ENCODE measurements around the gene C3orf80.
"Not testable (repeated sequence)": the region's sequence is repeated elsewhere in the genome, so short reads cannot be mapped to it uniquely, and the experiment has no call there.

C3orf80 gene

DNA sequence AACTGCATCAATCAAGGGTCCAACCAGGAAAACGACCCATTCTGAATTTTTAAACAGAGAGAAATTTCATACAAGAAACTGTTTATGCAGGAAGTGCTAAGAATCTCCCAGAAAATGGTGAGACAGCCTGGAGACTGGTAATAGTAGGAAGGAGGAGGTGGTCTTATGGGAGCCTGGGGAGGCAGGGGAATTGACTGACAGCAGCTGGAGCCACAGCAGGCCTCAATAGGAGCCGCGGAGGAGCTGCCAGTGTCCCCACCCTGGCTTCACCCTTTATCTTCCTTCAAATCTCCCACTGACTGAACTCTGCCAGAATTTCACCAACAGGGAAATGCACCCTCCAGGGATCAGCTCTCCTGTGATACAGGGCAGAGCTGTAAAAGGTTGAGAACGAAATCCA, 7.5 kb upstream of the C3orf80 start:
- DNase-seq: no peak

DNA sequence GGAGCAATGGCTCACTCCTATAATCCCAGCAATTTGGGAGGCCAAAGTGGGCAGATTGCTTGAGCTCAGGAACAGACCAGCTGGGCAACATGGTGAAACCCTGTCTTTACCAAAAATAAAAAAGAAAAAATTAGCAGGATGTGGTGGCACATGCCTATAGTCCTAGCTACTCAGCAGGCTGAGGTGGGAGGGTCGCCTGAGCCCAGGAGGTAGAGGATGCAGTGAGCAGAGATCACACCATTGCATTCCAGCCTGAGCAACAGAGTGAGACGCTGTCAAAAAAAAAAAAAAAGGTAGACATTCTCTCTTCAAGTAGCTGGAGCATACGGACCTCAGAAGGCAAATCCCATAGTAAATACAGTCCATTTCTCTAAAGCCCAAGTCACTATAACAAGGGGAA, 7.1 kb upstream of the C3orf80 start:
- no peak for DNase-seq

DNA sequence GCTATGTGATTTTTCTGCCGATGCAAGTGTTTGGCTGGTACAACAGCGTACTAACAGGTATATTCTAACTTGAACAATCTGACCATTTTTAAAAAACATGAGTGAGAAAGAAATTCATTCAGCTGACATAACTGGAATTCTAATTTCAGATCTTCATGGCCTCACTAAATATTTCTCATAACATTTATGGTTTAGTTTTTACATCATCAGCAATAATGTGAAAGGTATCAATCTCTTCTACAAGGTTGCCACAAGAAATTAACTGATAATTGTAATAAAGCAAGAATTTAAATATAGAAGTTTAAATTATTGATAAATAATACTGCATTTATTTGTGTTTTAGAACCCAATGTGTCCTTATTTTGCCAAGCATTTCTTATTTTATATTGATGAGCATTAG, 5.2 kb upstream of the C3orf80 start:
- no peak for DNase-seq

DNA sequence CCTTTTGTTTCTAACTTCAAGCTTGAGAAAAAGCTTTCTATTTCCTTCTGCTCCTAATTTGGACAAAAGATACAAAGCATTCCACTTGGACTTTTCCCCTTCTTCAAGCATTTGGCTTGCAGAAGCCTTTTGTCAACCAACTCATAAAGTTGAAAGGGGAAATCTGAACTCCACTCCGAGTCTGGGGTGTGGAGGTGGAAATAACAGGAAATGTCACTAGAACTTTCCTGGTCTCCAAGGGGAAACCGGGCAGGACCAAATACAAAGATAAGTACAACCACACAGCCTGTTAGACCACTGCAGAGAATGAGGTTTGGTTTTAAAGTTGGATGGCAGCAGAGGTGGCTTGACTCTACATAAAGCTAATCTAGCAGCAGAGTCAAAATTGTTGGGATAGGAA, 4.2 kb upstream of the C3orf80 start:
- no peak for DNase-seq

DNA sequence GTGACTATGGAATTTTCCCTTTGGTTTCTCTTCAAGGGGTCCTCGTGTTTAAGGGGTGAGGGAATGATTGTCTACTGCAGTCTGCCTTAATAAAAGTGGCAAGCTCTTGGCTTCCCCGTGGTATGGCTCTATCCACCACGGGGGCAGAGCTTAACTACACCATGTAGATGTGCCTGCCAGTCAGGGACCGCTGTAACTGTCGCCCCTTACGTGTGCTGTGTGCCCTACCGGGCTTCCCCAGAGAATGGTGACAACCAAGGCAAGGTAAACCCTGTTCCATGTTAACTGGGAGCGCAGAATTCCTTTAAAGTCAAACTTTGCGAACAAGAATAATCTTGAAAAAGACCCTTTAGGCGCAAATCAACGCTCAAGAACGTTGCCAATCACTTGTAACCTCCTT, 966 bp upstream of the C3orf80 start:
- DNase-seq: no peak

DNA sequence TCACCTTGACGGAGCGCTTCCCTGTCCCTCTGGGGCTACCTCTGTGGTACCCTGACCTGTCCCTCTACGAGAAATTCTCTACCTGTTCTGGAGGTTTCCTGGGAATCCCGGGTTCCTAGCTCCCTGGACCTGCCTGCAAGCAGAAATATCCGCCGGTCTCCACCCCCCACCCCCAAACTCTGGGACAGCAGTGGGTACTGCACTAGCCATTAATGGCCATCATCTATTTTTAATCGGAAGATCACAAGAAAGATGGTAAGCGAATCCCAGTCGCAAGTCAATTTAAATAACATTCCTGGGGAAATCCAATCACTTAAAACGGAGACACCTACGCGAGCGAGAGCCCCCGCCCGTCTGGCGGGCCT, 429 bp upstream of the C3orf80 start:
- DNase-seq: no peak

DNA sequence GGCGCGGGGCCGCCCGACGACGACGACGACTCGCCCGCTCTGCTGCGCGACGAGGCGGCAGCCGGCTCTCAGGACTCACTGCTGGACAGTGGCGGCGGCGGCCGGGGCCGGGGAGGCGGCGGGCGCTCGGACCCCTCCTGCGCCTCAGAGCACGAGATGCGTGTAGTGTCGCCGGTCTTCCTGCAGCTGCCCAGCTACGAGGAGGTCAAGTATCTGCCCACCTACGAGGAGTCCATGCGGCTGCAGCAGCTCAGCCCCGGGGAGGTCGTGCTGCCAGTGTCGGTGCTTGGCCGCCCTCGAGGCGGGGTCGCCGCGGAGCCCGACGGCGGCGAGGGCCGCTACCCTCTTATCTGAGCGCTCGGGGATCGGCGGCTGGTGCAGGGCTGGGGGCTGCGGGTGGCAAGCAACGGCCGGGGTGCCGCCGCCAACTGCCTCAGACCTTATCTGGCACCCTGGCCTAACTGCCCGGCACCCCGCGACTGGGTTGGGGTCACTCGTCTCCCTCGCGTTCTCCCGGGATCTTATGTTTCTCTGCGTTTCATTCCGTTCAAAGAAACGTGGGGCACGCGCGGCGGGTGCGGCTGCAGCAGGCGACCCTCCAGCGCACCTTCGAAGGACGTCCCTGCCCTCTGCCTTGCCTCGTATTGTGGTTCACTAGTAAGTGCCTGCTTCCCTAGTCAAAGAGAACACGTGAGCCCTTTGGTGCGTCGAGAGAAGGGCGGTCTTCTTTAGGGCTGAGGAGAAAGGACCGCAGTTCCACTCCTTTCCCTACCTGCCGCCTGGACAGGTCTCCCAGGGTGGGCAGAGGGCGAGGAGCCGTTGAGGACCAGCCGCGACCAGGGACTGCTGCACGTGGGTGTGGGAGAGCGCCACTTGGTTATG, 1.0 kb downstream of the C3orf80 start:
- DNase-seq: no peak

DNA sequence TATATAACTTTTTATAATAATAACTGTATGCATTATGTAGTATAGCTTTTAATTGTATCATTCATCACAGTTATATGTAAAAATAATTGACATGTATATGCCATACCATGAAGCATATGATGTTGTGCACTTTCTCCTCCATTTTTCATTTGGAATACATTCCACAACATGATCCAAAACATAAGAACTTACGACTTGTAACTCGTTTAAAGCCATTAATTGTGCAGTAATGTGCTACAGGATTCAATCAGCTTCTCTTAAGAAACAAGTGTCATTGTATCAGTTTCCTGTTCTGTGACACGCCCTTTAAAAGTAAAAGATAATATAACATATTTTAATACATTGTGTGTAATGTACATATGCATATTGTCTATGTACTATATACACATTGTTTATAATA, 2.2 kb downstream of the C3orf80 start:
- DNase-seq: no peak

DNA sequence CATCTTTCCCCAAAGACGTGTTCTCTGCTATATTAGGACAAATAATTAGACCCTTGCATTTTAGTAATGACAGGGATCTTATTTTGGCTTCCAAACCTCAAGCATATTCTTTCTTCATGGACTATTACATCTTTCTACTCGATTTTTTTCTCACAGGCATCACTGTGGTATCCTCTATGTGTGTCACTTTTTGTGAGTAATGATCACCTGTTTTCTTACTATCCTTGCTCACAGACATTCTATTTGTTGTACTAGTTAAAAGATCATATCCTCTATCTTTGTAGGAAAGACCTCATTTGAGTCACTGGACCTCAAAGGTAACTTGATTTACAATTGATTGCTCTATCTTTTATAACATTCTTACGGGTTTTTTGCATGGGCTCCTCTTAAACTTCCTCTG, 6.8 kb downstream of the C3orf80 start:
- no peak for DNase-seq

DNA sequence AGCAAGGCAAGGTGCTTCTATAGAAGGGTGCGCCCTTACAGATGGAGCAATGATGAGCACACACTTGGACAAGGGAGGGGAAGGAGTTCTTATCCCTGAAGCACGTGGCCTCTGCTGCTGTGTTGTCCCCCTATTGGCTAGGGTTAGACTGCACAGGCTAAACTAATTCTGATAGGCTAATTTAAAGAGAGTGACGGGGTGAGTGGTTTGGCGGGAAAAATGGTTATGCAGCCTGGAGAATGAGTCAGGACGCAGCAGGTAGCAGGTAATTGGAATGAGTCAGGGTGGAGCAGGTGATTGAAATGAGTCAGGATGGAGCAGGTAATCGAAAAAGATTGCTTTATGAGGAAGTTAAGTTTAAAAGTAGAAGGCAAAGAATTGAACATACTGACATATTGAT, 15.5 kb downstream of the C3orf80 start:
- not testable (repeated sequence) for DNase-seq

DNA sequence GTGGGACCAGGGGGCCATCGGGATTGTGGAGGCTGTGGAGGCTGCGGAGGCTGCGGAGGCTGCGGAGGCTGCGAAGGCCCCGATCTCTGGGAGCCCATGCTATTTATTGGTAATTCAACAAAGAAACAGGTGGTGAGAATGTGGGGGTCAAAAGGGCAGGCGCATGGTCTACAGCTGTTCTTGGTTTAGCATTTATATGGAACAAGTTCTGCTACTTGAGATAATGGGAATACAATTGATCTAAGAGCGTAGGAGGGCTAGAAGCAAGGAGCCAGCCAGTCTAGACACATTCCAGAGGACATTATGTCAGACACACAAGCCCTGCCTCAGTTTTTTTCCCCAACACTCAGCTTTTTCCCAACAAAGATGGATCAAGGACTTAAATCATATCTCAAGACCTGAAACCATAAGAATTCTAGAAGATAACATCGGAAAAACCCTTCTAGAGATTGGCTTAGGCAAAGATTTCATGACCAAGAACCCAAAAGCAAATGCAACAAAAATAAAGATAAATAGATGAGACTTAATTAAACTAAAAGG, 20.1 kb downstream of the C3orf80 start:
- no peak for DNase-seq

DNA sequence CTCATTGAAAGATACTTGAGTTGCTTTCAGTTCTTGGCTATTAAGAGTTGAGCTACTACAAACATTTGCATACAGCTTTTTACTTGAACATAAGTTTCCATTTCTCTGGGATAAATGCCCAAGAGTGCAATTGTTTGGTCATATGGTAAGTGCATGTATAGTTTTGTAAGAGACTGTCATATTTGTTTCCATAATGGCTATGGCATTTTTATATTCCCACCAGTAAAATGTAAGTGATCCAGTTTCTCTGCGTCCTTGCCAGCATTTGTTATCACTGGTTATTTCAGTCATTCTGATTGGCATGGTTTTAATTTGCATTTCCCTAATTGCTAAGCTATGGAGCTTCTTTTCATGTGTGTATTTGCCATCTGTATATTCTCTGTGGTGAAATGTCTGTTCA, 22.5 kb downstream of the C3orf80 start:
- DNase-seq: no peak

DNA sequence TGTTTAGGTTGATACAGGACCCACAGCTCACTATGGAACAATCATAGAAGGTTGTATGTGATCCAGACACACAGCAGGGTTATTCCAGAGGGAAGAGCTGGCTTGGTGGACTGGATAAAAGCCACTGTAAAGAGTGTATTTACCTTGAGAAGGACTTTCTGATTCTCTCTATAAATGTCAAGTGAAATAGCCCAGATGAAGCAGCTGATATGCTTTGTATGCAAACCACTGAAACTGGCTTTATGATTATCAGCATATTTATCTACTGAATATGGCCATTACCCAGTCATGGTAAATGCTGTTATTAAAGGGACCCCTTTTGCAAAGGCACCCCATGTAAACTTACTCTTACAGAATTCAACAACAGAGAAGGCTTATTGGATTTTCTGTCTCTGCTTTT, 28.1 kb downstream of the C3orf80 start:
- no peak for DNase-seq

DNA sequence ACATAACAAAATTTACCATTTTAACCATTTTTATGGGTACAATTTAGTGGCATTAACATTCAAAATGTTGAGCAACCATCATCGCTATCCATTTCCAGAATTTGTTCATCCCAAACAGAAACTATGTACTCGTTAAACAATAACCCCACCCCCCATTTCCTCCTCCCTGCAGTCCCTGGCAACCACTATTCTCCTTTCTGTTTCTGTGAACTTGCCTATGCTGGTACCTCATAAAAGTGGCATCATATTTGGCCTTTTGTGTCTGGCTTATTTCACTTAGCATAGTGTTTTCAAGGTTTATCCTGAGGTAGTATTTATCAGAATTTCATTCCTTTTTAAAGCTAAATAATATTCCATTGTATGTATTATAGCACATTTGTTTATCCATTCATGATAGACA, 32.4 kb downstream of the C3orf80 start:
- DNase-seq: no peak

DNA sequence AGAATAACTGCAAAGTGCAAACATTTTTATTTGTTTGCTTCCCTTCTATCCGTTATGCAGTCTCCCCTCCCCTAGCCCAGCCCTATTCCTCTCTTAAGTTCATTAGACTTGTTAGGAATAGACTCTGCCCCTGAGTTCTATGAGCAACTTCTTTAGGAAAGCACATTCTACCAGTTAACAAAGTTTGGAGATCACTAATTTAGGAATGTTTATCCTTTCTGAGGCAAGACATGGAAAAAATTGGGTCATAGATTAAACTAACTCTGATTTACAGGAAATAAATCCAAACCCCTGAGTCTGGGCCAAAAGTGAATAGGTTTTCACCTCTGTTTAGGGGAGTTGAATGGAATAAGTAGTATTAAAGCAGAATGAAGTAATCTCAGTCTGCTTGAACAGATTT, 34.4 kb downstream of the C3orf80 start:
- DNase-seq: no peak

DNA sequence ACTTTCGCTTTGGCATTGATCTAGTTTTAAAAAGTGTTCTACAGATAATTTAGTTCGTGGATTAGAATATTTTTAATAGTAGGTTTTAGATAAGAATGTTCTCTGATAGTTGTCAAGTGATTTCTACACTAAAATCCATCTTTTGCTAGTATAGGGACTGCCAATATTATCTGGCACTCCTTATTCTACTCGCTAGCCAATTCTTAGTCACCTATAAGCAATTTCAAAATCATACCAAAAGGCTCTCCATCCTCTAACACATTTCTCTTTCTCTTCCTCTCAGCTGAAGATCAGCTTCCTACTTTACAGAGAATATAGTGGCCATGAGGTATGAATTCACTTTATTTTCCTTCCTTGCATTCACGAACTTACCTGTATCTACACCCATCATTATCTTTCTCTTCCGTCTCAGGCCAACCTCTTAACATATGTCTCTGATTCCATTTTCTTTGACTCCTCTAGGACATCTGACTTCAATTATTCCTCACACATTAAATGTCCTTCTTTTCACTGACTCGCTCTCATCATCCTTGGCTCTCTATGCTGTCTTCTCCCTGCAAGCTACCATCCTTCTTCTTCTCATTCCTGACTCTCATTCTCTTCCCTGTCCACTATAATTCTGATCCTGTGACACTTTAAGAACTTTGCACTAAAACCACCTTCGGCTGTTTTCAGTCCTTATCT, 35.5 kb downstream of the C3orf80 start:
- no peak for DNase-seq

DNA sequence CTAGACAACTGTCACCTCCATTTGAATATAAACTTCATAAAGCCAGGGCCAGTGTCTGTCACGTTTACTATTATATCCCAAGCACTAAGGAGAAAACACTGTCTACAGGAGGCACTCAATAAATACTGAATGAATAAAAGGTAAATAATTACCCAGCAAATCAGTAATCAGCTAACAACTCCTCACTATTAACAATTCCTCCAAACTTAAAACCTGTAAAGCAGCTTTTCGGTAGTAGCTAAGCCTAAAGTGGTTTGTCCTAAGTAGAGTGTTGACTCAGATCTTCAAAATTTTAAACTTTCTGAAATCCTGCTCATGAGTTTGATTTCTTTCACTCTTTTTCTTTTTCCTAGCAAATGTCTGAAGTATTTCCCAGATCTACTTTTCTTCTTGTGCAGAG, 39.9 kb downstream of the C3orf80 start:
- no peak for DNase-seq

Data from CD4-positive, alpha-beta T cell treated with Interleukin-12 subunit alpha and Interleukin-12 subunit beta, for 1 hour (primary cell).